Activated CD4-positive, alpha-beta T cell treated with anti-CD3 and anti-CD28 coated beads, Interleukin-2, amount 10 ng/mL, durations not matched to agents 24 days and 14 days (primary cell): Measurements from ENCODE around the gene PRUNE2. TPM values are rescaled to one million over a fixed set of nuclear protein-coding genes. Genes with fewer than 3 reads are reported as not detected.

ENCODE experiments used
- DNase-seq: peaks from one replicate; pipeline ENCODE4 v3.0.0; 2022
- H3K27ac Mint-ChIP-seq: one replicate; pipeline ENCODE4 v1.8.0; 2022; ENCODE audit warnings: mild to moderate bottlenecking, mixed read lengths
- H3K27me3 Mint-ChIP-seq: one replicate; pipeline ENCODE4 v1.8.0; 2022; ENCODE audit warnings: mixed read lengths
- H3K36me3 Mint-ChIP-seq: one replicate; pipeline ENCODE4 v1.8.0; 2022; ENCODE audit warnings: low read depth, mild to moderate bottlenecking, mixed read lengths
- H3K4me1 Mint-ChIP-seq: one replicate; pipeline ENCODE4 v1.8.0; 2021; ENCODE audit warnings: mixed read lengths
- H3K4me3 Mint-ChIP-seq: one replicate; pipeline ENCODE4 v1.8.0; 2022; ENCODE audit warnings: mild to moderate bottlenecking, moderate library complexity, mixed read lengths
- H3K9me3 Mint-ChIP-seq: one replicate; pipeline ENCODE4 v1.8.0; 2021; ENCODE audit warnings: mixed read lengths
- intact Hi-C: fragments of 100-400 bp; cut with micrococcal nuclease; formaldehyde crosslinking; loops from one replicate; pipeline ENCODE4 v1.15.1; 2023
- total RNA-seq: library from RNA; stranded (reverse); gene quantifications from 2 replicates; pipeline ENCODE4 v1.2.3, GENCODE V29; 2022

PRUNE2 gene
- total RNA-seq, 1 donor from 2014 or later: 0.40 TPM

DNA sequence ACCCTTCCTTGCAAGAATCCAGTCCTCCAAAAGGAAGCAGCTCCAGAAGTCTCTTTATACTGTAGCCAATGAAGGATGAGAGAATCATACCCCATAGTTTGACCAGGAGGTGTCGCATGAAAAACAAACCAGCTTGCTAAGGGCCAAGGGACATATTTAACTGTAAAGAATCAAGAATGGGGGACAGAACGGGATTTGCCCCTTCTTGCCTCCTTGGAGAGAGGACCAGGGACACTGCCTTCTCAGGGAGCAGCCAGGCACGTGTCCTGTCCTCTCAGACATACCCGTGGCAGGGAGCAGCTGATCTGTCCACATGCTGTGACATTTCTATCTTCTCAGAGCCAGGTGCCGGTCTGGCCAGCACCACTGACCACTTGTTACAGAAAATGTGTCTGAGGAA is 11.7 kb downstream of the PRUNE2 start:
- no peak for DNase-seq
- Mint-ChIP-seq H3K9me3 (no peaks in the 10 kb centered on the region), H3K27ac (no peak overlapping the region), H3K36me3 (no peaks in the 10 kb centered on the region), H3K27me3 (no peaks in the 10 kb centered on the region), H3K4me3 (no peak overlapping the region), H3K4me1 (no peaks in the 10 kb centered on the region)
- intact Hi-C loops: no loop called here

DNA sequence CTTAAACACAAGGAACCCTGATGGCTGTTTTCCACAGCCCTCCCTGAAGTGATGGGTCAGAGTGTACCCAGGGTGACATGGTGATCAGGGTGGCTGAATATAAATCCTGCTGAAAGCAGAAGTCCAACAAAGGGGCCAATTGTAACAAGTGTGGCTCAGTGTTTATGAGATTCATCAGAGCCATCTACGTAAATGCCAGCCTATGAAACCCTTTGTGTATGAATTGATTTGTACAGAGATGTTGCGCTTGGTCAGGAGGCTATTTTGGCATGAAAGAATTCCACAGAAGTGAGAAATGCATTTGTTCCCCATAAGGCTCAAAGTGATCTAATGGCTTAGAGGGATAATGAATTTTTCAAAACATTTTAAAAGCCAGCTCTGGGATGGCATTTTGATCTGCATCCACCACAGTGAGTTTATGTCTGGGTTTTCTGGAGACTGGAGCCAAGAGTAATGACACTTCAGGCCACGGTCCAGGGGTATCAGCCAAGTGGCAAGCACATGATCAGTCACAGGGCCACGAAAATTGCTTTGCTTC is 12.4 kb downstream of the PRUNE2 start:
- H3K27me3 Mint-ChIP-seq: no peaks in the 10 kb centered on the region
- H3K4me1 Mint-ChIP-seq: no peaks in the 10 kb centered on the region
- DNase-seq: no peak
- no peak overlapping the region for H3K27ac Mint-ChIP-seq
- no peaks in the 10 kb centered on the region for H3K36me3 Mint-ChIP-seq
- intact Hi-C loops: no loop called here
- H3K4me3 Mint-ChIP-seq: no peak overlapping the region
- H3K9me3 Mint-ChIP-seq: no peaks in the 10 kb centered on the region

DNA sequence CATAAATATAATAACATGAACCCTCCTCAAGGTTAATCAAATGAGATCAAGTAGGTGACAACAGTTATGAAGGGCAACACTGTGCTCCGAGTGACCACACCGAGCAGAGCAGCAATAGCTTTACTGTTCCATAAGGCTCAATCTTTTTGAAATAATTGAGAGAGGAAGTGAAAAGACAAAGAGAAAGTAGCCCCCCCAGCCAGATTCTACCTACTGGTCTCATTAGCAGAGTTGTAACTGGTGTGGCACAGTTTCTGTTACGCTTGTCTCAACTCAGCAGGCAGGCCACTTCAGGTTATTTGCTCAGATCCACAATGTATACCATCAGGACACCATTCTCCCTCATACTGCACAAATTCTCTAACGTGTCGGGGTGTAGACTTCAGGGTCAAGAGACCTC is 14.0 kb downstream of the PRUNE2 start:
- Mint-ChIP-seq H3K27me3 (no peaks in the 10 kb centered on the region), H3K4me3 (no peak overlapping the region), H3K36me3 (no peaks in the 10 kb centered on the region), H3K9me3 (no peaks in the 10 kb centered on the region), H3K27ac (no peak overlapping the region), H3K4me1 (no peaks in the 10 kb centered on the region)
- intact Hi-C loops: no loop called here
- no peak for DNase-seq

DNA sequence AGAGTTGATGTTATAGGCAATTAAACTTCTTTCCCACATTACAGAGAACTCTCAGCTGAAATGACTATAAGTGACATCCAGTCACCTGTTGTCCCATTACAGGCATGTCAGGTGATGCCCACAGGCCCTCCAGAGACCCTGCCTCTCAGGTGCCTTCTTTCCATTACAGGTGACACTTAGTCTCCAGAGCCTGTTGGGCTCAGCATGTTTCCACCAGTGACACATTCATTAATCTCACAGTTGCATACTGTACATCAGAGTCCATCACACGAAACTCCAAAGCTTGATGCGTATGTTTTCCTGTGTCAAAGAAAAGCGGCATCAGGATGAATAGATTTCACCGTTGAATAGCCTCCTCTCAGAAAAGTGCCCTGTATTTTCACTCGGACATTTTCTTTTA is 14.6 kb downstream of the PRUNE2 start:
- Mint-ChIP-seq H3K27me3 (no peaks in the 10 kb centered on the region), H3K36me3 (no peaks in the 10 kb centered on the region), H3K4me3 (no peak overlapping the region), H3K27ac (no peak overlapping the region), H3K9me3 (no peaks in the 10 kb centered on the region), H3K4me1 (no peaks in the 10 kb centered on the region)
- intact Hi-C loops: no loop called here
- no peak for DNase-seq

DNA sequence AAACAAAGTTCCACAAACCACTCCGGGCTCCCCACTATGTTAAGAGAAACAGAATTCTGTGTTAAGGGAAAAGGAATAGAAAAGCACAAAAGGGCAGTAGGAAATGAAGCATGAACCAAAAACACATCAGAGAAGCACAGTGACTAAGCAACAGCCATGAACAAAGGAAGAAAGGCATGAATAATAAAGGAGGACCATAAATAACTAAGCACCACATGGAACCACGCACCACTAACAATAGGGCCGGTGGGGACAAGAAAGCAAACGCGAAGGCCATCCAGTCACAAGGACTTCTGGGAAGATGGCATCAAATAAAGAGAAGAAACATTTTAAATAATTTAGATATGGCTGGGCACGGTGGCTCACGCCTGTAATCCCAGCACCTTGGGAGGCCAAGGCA is 18.0 kb downstream of the PRUNE2 start:
- no peaks in the 10 kb centered on the region for H3K36me3 Mint-ChIP-seq
- H3K27me3 Mint-ChIP-seq: no peaks in the 10 kb centered on the region
- intact Hi-C loops: no loop called here
- no peaks in the 10 kb centered on the region for H3K9me3 Mint-ChIP-seq
- no peaks in the 10 kb centered on the region for H3K4me1 Mint-ChIP-seq
- H3K27ac Mint-ChIP-seq: no peak overlapping the region
- H3K4me3 Mint-ChIP-seq: no peak overlapping the region
- no peak for DNase-seq

DNA sequence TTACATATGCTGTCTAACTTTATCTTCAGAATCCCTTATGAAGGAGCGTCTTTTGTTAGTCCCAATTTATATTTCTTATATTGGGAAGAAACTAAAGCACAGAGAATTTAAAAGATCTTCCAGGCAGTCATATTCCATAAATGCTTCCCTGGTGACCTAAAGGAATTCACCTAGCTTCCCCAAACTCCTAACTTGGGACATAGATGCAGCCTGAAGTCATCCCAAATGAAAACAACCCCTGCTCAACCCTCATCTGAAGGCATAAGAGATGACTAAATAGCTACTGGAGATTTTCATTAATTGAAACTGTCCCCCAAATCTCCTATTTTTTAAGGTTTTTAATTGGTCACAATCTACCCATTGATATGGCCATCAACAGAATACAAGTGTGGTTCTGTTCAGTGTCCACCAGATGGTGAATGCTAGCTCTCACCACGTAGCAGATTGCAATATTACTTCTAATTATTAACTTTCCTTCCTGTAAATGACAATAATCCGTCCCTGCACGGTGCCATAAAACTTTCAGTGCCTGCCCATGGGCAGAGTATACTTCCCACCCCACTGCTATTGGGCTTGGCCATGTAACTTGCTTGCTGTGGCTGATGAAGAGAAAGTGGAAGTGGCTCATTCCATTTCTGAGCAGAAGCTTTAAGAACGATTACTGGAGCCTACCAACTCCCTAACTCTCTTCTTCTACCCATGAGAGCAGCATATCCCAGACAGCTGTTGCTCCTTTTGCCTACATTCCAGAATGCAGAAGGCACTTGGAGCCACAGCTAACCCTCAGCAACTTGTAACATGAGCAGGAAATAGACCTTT is 18.7 kb downstream of the PRUNE2 start:
- Mint-ChIP-seq H3K4me1 (no peaks in the 10 kb centered on the region), H3K4me3 (no peak overlapping the region), H3K9me3 (no peaks in the 10 kb centered on the region), H3K27me3 (no peaks in the 10 kb centered on the region), H3K27ac (no peak overlapping the region), H3K36me3 (no peaks in the 10 kb centered on the region)
- intact Hi-C loops: no loop called here
- no peak for DNase-seq

DNA sequence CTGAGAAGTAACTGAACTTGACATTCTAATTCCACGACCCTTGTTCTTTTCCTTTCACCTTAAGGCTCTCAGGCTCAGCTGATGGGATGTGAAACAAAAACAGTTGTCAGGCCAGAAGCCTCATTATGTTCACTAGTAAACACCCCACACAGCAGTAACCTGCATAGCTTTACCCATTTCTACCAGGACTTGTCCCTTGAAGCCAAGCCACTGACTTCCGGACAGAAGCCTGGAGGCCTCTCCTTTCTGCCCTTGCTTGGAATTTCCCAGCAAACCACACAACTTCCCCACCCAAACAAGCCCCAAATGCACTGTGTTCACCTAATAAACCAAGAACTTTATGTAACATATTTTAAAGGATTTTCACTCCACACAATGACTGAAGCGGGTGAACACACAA is 19.6 kb downstream of the PRUNE2 start:
- DNase-seq: no peak

DNA sequence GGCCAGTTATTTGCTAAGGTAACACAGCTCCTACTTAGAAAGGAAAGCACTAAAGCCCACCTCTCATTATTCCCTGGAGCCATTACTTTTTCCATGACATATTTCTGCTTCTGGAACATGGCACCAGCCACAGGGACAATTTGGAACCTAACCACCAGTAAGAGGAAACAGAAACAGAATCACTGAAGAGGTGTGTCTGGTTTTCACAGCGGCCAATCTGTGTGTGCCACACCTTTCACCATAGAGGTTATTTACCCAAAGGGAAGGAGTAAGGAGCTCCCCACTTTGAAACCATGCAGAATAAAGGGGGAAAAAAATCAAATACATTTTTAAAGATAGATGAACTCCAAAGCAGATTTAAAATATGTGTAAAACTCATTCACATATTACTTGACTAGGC is 21.1 kb downstream of the PRUNE2 start:
- intact Hi-C loops: no loop called here
- Mint-ChIP-seq H3K4me1 (no peaks in the 10 kb centered on the region), H3K9me3 (no peaks in the 10 kb centered on the region), H3K27ac (no peak overlapping the region), H3K36me3 (no peaks in the 10 kb centered on the region), H3K27me3 (no peaks in the 10 kb centered on the region), H3K4me3 (no peak overlapping the region)
- no peak for DNase-seq

More for the DNA sequence above, 19.6 kb downstream of the PRUNE2 start:
- intact Hi-C loops: no loop called here
- Mint-ChIP-seq H3K4me3 (no peak overlapping the region), H3K27me3 (no peaks in the 10 kb centered on the region), H3K27ac (no peak overlapping the region), H3K4me1 (no peaks in the 10 kb centered on the region), H3K9me3 (no peaks in the 10 kb centered on the region), H3K36me3 (no peaks in the 10 kb centered on the region)

DNA sequence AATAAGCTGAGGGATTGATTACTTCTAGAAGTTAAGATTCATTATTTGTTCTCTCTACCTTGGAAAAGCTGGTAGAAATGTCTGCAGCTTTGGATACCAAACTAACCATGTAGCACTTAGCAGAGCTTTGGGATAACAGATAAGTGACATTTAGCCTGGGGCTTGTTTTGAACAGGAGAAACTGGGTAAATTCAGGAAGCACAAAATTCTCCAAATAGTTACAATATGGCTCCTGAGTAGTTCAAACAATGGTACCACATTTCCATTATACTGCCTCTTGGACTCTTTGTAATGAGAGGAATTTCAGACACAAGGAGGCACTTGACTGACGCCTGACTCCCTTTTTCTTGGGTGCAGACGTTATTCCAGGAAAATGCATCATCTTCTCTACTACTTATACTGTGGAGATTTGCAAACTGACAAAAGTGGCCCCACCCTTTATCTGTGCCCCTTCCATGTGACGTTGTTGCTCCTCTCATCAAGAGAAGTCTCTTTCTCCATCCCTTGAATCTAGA is 22.5 kb downstream of the PRUNE2 start:
- Mint-ChIP-seq H3K27me3 (no peaks in the 10 kb centered on the region), H3K4me1 (no peaks in the 10 kb centered on the region), H3K4me3 (no peak overlapping the region), H3K9me3 (no peaks in the 10 kb centered on the region), H3K36me3 (no peaks in the 10 kb centered on the region), H3K27ac (no peak overlapping the region)
- intact Hi-C loops: no loop called here
- DNase-seq: no peak

DNA sequence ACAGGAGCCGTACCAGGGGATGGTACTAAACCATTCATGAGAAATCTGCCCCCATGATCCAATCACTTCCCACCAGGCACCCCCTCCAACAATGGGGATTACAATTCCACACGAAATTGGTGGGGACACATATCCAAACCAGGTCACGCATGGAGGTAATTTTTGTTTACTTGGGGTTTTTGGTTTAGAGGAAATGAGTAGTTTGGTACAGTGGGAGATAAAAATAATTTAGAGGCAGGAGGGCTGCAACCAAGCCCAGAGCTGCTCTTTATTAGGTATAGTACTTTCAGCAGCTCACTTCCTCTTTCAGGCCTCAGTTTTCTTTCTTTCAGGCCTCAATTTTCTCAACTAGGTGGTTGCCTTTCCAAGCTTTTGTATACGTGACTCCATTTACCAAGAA is 23.2 kb downstream of the PRUNE2 start:
- H3K4me3 Mint-ChIP-seq: no peak overlapping the region
- no peak overlapping the region for H3K27ac Mint-ChIP-seq
- DNase-seq: no peak
- intact Hi-C loops: no loop called here
- H3K9me3 Mint-ChIP-seq: no peaks in the 10 kb centered on the region
- no peaks in the 10 kb centered on the region for H3K27me3 Mint-ChIP-seq
- H3K4me1 Mint-ChIP-seq: no peaks in the 10 kb centered on the region
- H3K36me3 Mint-ChIP-seq: no peaks in the 10 kb centered on the region

DNA sequence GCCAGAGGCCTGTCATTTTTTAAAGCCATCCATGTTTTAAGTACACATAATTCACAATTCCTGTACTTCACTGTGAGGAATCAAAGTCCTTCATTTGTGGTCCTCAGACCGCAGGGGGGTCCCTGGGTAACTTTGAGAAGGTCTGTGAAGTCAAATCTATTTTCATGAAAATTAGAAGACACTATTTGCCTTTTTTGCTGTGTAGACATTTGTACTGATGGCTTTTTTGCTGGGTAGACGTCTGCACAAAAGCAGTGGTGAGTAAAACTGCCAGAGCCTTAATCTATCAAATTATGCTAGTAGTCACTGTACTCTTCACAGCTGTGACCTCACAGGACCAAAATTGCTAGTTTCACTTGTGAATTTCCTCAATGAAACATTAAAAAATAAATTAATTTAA is 25.7 kb downstream of the PRUNE2 start:
- H3K27ac Mint-ChIP-seq: no peak overlapping the region
- H3K4me3 Mint-ChIP-seq: no peak overlapping the region
- intact Hi-C loops: no loop called here
- no peaks in the 10 kb centered on the region for H3K9me3 Mint-ChIP-seq
- no peaks in the 10 kb centered on the region for H3K4me1 Mint-ChIP-seq
- H3K27me3 Mint-ChIP-seq: no peaks in the 10 kb centered on the region
- no peak for DNase-seq
- no peaks in the 10 kb centered on the region for H3K36me3 Mint-ChIP-seq

DNA sequence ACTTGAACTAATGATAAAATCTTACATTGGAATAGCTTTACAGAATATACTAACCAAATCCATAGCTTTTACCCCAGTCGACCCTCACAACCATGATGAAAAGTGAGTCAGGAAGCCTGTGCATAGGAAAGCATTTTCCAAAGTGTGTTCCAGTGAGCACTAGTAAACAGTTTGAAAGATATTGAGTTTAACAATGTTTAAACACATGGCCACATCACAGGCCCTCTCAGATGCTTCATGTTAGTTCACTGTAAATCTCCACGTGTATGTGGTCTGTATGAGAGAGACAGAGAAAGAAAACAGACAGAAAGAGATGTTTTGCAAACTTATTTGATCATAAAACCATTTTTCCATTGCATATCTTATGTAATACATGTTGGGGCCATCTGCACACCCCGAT is 27.0 kb downstream of the PRUNE2 start:
- no peak overlapping the region for H3K4me3 Mint-ChIP-seq
- H3K4me1 Mint-ChIP-seq: no peaks in the 10 kb centered on the region
- intact Hi-C loops: no loop called here
- H3K27ac Mint-ChIP-seq: no peak overlapping the region
- H3K9me3 Mint-ChIP-seq: no peaks in the 10 kb centered on the region
- H3K27me3 Mint-ChIP-seq: no peaks in the 10 kb centered on the region
- H3K36me3 Mint-ChIP-seq: no peaks in the 10 kb centered on the region
- no peak for DNase-seq

DNA sequence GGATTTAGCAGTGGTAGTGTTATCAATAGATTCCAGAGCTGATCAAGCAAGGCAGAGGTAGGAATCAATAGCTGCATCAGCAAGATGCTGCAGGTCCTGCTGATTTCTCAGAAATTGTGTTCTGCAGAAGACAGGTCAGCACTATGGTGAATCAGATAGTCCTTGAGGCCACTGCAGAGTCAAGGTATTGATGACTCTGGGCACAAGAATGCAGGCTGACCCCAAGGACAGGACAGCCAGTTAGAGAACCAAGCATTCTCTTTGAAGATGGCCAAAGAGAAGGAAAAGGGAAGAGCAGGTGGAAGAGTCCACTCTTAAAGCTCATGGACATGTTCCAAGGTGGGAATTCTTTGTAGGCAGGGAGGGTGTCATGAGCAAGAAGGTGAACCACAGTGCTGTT is 28.0 kb downstream of the PRUNE2 start:
- Mint-ChIP-seq H3K27ac (no peak overlapping the region), H3K27me3 (no peaks in the 10 kb centered on the region), H3K36me3 (no peaks in the 10 kb centered on the region), H3K4me3 (no peak overlapping the region), H3K9me3 (no peaks in the 10 kb centered on the region), H3K4me1 (no peaks in the 10 kb centered on the region)
- intact Hi-C loops: no loop called here
- no peak for DNase-seq

DNA sequence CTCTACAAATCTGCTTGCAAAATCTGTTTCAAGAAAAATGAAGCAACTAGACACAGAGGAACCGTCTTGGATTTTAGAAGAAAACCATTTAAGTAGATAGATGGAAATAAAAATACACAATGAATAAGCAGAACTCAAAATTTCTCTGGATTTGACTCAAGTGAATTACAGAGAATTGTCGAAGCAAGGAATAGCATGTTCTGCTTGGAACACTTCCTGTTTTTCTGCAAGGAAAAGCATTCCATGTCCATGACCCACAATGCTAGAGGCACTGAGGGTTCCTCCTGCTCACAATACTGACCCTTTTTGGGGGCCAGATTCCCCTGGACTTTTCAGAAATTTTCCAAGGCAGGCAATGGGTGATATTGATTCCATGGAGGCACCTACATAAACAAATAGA is 29.8 kb downstream of the PRUNE2 start:
- DNase-seq: no peak
- Mint-ChIP-seq H3K27me3 (no peaks in the 10 kb centered on the region), H3K36me3 (no peaks in the 10 kb centered on the region), H3K4me1 (no peaks in the 10 kb centered on the region), H3K4me3 (no peak overlapping the region), H3K9me3 (no peaks in the 10 kb centered on the region), H3K27ac (no peak overlapping the region)
- intact Hi-C loops: no loop called here

DNA sequence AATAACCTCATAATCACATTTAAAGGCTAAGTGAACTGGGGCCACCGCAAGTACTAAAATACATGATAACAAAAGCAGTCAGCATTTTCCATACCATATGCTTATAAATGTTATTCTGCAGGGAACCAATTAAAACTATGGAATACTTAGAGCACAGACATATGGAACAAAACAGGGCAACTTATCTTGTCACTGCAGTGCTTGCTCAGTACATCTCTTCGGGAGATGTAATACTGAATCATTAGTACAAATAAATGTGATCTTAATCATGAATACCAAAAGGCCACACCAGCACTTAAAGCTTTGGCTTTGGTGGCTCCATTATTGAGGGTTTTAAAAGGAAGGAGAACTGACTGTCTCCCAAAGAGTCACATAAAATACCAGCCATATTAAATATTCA is 32.1 kb downstream of the PRUNE2 start:
- H3K27ac Mint-ChIP-seq: no peak overlapping the region
- DNase-seq: no peak
- H3K9me3 Mint-ChIP-seq: no peaks in the 10 kb centered on the region
- intact Hi-C loops: no loop called here
- no peak overlapping the region for H3K4me3 Mint-ChIP-seq
- H3K27me3 Mint-ChIP-seq: no peaks in the 10 kb centered on the region
- no peaks in the 10 kb centered on the region for H3K4me1 Mint-ChIP-seq
- no peaks in the 10 kb centered on the region for H3K36me3 Mint-ChIP-seq
